Lung (tissue), 12 donors: ENCODE data around the gene ADA. TPM values are rescaled to one million over a fixed set of nuclear protein-coding genes. Genes with fewer than 3 reads are reported as not detected.

Experiments
- ATAC-seq: fragments of 200-7000 bp; cut with Tn5 transposase; one replicate; pipeline ENCODE4 v1.9.1; 2020; ENCODE audit warnings: moderate number of reproducible peaks; ENCODE audit not compliant: insufficient read depth, low FRiP score
- DNase-seq, 3 donors: peaks; one replicate each; pipeline ENCODE4 v3.0.0-alpha.2; 2013 to 2017
- H3K27ac ChIP-seq, 2 donors: one replicate each; pipeline ENCODE4 v1.5.1; 2013; ENCODE audit warnings: mild to moderate bottlenecking in 2 of 2, moderate library complexity in 2 of 2, control low read depth in 1 of 2, inconsistent platforms in 1 of 2, low read depth in 1 of 2, low read length in 1 of 2
- H3K27me3 ChIP-seq, 3 donors: one replicate each; pipeline ENCODE4 v1.5.1; 2013; ENCODE audit warnings: low read length in 2 of 3; ENCODE audit not compliant: control insufficient read depth in 3 of 3, insufficient read depth in 3 of 3
- H3K36me3 ChIP-seq, 4 donors: one replicate each; pipeline ENCODE4 v1.5.1; 2013; ENCODE audit warnings: low read length in 4 of 4, mild to moderate bottlenecking in 1 of 4, moderate library complexity in 1 of 4; ENCODE audit not compliant: control insufficient read depth in 4 of 4, insufficient read depth in 4 of 4
- H3K4me1 ChIP-seq, 5 donors: one replicate each; pipeline ENCODE4 v1.5.1; 2013; ENCODE audit warnings: low read length in 5 of 5, mild to moderate bottlenecking in 2 of 5, moderate library complexity in 1 of 5; ENCODE audit not compliant: control insufficient read depth in 5 of 5, insufficient read depth in 5 of 5
- H3K4me3 ChIP-seq: one replicate; pipeline ENCODE4 v1.5.1; 2013; ENCODE audit warnings: mild to moderate bottlenecking, control low read depth, moderate library complexity
- H3K9ac ChIP-seq, 2 donors: one replicate each; pipeline ENCODE4 v1.5.1; 2013; ENCODE audit warnings: low read length in 2 of 2, control low read depth in 1 of 2; ENCODE audit not compliant: insufficient read depth in 1 of 2
- H3K9me3 ChIP-seq, 4 donors: one replicate each; pipeline ENCODE4 v1.5.1; 2013; ENCODE audit warnings: low read length in 3 of 4, mild to moderate bottlenecking in 1 of 4, moderate library complexity in 1 of 4; ENCODE audit not compliant: control insufficient read depth in 4 of 4, insufficient read depth in 3 of 4
- CTCF ChIP-seq: IDR thresholded peaks from 2 replicates; pipeline ENCODE4 v1.5.1; 2012; ENCODE audit warnings: mild to moderate bottlenecking; ENCODE audit errors: control extremely low read depth, extremely low read depth
- WGBS, 2 donors: extraction: QIAGEN DNeasy Blood & Tissue Kit; methylation state at CpG; one replicate each; pipeline ENCODE4 v1.1.7; 2013; 5-methylcytosine and 5-hydroxymethylcytosine counted together
- polyA plus RNA-seq, 2 donors: library from polyadenylated mRNA; stranded (reverse); fragments of 200-250 nt; gene quantifications; one replicate each; pipeline ENCODE4 v1.2.1, GENCODE V29; 2013
- total RNA-seq, 2 donors: library from RNA; depleted of rRNA in 1 of 2; stranded (reverse); fragments of >200 nt in 1 of 2; gene quantifications; one replicate each; pipeline ENCODE4 v1.2.1, GENCODE V29; 2014 to 2021
- donor health status: control.
- donor health status: control.
- donor health status: Bipolar disorder and iron deficiency.
- donor health status: healthy.
- donor health status: DM: yes; HTN: yes; CAD: no.

Gene ADA
- total and polyA plus RNA-seq, 4 donors: 4.2 to 55.2 (median 8.0) TPM

DNA sequence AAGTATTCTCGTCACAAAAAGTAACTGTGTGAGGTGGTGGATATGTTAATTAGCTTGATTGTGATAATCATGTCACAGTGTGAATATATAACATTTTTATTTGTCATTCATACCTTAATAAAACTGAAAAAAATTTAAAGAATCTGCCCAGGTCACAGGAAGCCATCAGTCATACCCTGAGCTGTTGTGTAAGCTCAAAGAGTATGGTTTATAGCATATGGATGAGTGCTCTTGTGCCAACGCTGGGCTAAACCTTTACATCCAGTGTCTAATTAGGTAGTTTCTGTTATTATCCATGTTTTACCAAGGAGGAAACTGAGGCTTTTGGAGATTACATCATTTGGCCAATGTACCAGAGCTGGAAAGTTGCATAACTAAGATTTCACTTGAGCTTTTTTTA lies 57.7 kb downstream of the ADA start:
- no peaks in the 10 kb centered on the region for H3K27me3 ChIP-seq
- H3K4me1 ChIP-seq: peaks cover 0 to 43% (median 16%) of the 10 kb centered on the region in 5 donors
- WGBS, 2 donors: 54 to 64% methylated on average over 2 of the region's 2 CpGs
- TF ChIP-seq CTCF: no peak
- H3K36me3 ChIP-seq: peaks cover 7 to 18% (median 13%) of the 10 kb centered on the region in 4 donors
- no peak for ATAC-seq
- H3K9ac ChIP-seq: no peak overlapping the region
- no peak overlapping the region for H3K4me3 ChIP-seq
- DNase-seq: no peak
- H3K27ac ChIP-seq: peak overlapping the region in 1 of 2 donors; percentile 72
- no peaks in the 10 kb centered on the region for H3K9me3 ChIP-seq

GRCh38 chr20:44592366-44592765 lies 59.1 kb downstream of the ADA start:
- Histone ChIP-seq H3K4me3 (no peak overlapping the region), H3K36me3 (peaks cover 7 to 18% (median 13%) of the 10 kb centered on the region in 4 donors), H3K27ac (peak overlapping the region in 1 of 2 donors; percentile 1), H3K9me3 (no peaks in the 10 kb centered on the region), H3K4me1 (peaks cover 0 to 41% (median 6%) of the 10 kb centered on the region in 5 donors), H3K9ac (no peak overlapping the region), H3K27me3 (no peaks in the 10 kb centered on the region)
- WGBS, 2 donors: 83 to 89% methylated on average over 3 of the region's 3 CpGs
- DNase-seq (no peak), ATAC-seq (no peak)
- TF ChIP-seq CTCF: no peak

- H3K36me3 ChIP-seq: peaks cover 7 to 18% (median 12%) of the 10 kb centered on the region in 4 donors
- 89% methylated on average over 9 of the region's 9 CpGs for WGBS, 2 donors
- H3K9ac ChIP-seq: no peak overlapping the region
- TF ChIP-seq CTCF: no peak
- H3K9me3 ChIP-seq: no peaks in the 10 kb centered on the region
- no peaks in the 10 kb centered on the region for H3K27me3 ChIP-seq
- DNase-seq (no peak), ATAC-seq (no peak)
- peaks cover 0 to 46% (median 11%) of the 10 kb centered on the region in 5 donors for H3K4me1 ChIP-seq
- H3K4me3 ChIP-seq: no peak overlapping the region
- H3K27ac ChIP-seq: no peak overlapping the region
Measured at GRCh38 chr20:44590980-44591778, 60.3 kb downstream of the ADA start.
